CD14-positive monocyte (primary cell): Measurements from ENCODE around the gene UCP2. TPM values are rescaled to one million over a fixed set of nuclear protein-coding genes. Genes with fewer than 3 reads are reported as not detected.

Experiments used
- DNase-seq, 3 donors: peaks; one replicate each; pipeline ENCODE4 v3.0.0-alpha.2; 2011 to 2022
- H2AFZ ChIP-seq: 2 replicates; pipeline ENCODE4 v1.6.0; 2012; ENCODE audit warnings: mild to moderate bottlenecking, low read depth, low read length, inconsistent platforms; ENCODE audit not compliant: insufficient read depth, poor library complexity, severe bottlenecking
- H3K27ac ChIP-seq, 2 donors: 1 replicate in 1 of 2; 2 replicates in 1 of 2; pipeline ENCODE4 v1.5.1; 2012 to 2013; ENCODE audit warnings: low read length in 2 of 2, control low read depth in 1 of 2, inconsistent platforms in 1 of 2, low read depth in 1 of 2, mild to moderate bottlenecking in 1 of 2
- H3K27me3 ChIP-seq, 2 donors: one replicate each; pipeline versions ENCODE4 v1.6.0 to v1.6.1; 2011 to 2013; ENCODE audit warnings: low read length in 2 of 2; ENCODE audit not compliant: control insufficient read depth in 2 of 2, insufficient read depth in 2 of 2
- H3K36me3 ChIP-seq, 2 donors: replicated peaks in 1 of 2; 1 replicate in 1 of 2; 2 replicates in 1 of 2; pipeline versions ENCODE4 v1.5.1 to v1.6.1; 2012 to 2013; ENCODE audit warnings: low read length in 2 of 2, control low read depth in 1 of 2, inconsistent platforms in 1 of 2, mild to moderate bottlenecking in 1 of 2; ENCODE audit not compliant: insufficient read depth in 2 of 2, control insufficient read depth in 1 of 2
- H3K4me1 ChIP-seq, 2 donors: 1 replicate in 1 of 2; 2 replicates in 1 of 2; pipeline versions ENCODE4 v1.5.1 to v1.6.1; 2012 to 2013; ENCODE audit warnings: low read length in 2 of 2, control low read depth in 1 of 2, inconsistent platforms in 1 of 2, mild to moderate bottlenecking in 1 of 2, moderate library complexity in 1 of 2; ENCODE audit not compliant: insufficient read depth in 2 of 2, control insufficient read depth in 1 of 2
- H3K4me2 ChIP-seq: replicated peaks from 2 replicates; pipeline ENCODE3; 2012; ENCODE audit warnings: low read length, moderate library complexity, mild to moderate bottlenecking; ENCODE audit not compliant: poor library complexity, severe bottlenecking; ENCODE audit errors: extremely low read depth
- H3K4me3 ChIP-seq, 3 experiments: fragments of 200-600 bp in 1 of 3; sonication (generic) in 1 of 3; replicated peaks in 1 of 3; 1 replicate in 2 of 3; 2 replicates in 1 of 3; pipeline ENCODE4 v1.5.1; 2011 to 2013; ENCODE audit warnings: low read length in 3 of 3, mild to moderate bottlenecking in 3 of 3, control low read depth in 2 of 3, low read depth in 2 of 3, inconsistent platforms in 1 of 3, moderate library complexity in 1 of 3
- H3K79me2 ChIP-seq: 2 replicates; pipeline ENCODE4 v1.6.0; 2012; ENCODE audit warnings: mild to moderate bottlenecking, control low read depth, inconsistent platforms, low read length, moderate library complexity; ENCODE audit not compliant: insufficient read depth
- H3K9ac ChIP-seq: 2 replicates; pipeline ENCODE4 v1.6.0; 2017; ENCODE audit warnings: low read length, mild to moderate bottlenecking; ENCODE audit not compliant: insufficient read depth, poor library complexity, severe bottlenecking
- H3K9me3 ChIP-seq, 2 donors: replicated peaks in 1 of 2; 1 replicate in 1 of 2; 2 replicates in 1 of 2; pipeline versions ENCODE4 v1.5.1 to v1.6.1; 2012 to 2013; ENCODE audit warnings: low read length in 2 of 2, control low read depth in 1 of 2; ENCODE audit not compliant: control insufficient read depth in 1 of 2, insufficient read depth in 1 of 2
- H4K20me1 ChIP-seq: 2 replicates; pipeline ENCODE4 v1.6.0; 2012; ENCODE audit warnings: mild to moderate bottlenecking, low read length, control low read depth, moderate library complexity; ENCODE audit not compliant: insufficient read depth
- H3K27ac Mint-ChIP-seq, 7 donors: one replicate each; pipeline ENCODE4 v1.8.0; 2020; ENCODE audit warnings: mild to moderate bottlenecking in 7 of 7, mixed read lengths in 7 of 7, moderate library complexity in 6 of 7, inconsistent platforms in 2 of 7
- H3K27me3 Mint-ChIP-seq, 3 donors: one replicate each; pipeline ENCODE4 v1.8.0; 2021 to 2022; ENCODE audit warnings: low read depth in 3 of 3, mild to moderate bottlenecking in 3 of 3, mixed read lengths in 3 of 3, moderate library complexity in 3 of 3, inconsistent platforms in 1 of 3
- H3K36me3 Mint-ChIP-seq, 2 donors: one replicate each; pipeline ENCODE4 v1.8.0; 2020; ENCODE audit warnings: mixed read lengths in 2 of 2, inconsistent platforms in 1 of 2, mild to moderate bottlenecking in 1 of 2
- H3K4me1 Mint-ChIP-seq: one replicate; pipeline ENCODE4 v1.8.0; 2020; ENCODE audit warnings: mild to moderate bottlenecking, mixed read lengths
- H3K4me3 Mint-ChIP-seq, 2 donors: one replicate each; pipeline ENCODE4 v1.8.0; 2020; ENCODE audit warnings: mild to moderate bottlenecking in 2 of 2, mixed read lengths in 2 of 2, moderate library complexity in 1 of 2
- H3K9me3 Mint-ChIP-seq, 7 donors: one replicate each; pipeline ENCODE4 v1.8.0; 2020 to 2022; ENCODE audit warnings: mixed read lengths in 7 of 7, mild to moderate bottlenecking in 6 of 7, moderate library complexity in 6 of 7, inconsistent platforms in 2 of 7
- CTCF ChIP-seq: fragments of 200-600 bp; IDR thresholded peaks from one replicate; pipeline ENCODE4 v1.8.0; 2022; ENCODE audit warnings: antibody characterized with exemption, mild to moderate bottlenecking
- WGBS: methylation state at CpG from one replicate; pipeline ENCODE4 v1.1.5; 2013; ENCODE audit warnings: missing lambda C conversion rate; ENCODE audit not compliant: insufficient coverage; 5-methylcytosine and 5-hydroxymethylcytosine counted together
- intact Hi-C, 2 donors: fragments of 100-400 bp; cut with micrococcal nuclease; formaldehyde crosslinking; loops; one replicate each; pipeline versions ENCODE4 v1.15.0 to v1.15.1; 2023
- polyA plus RNA-seq, 3 donors: library from polyadenylated mRNA; depleted of rRNA in 1 of 3; unstranded in 2 of 3; stranded (reverse) in 1 of 3; fragments of 300-500 nt in 2 of 3; fragments of >200 nt in 1 of 3; fragmentation: Illumina TruSeq in 2 of 3; gene quantifications; 1 replicate in 2 of 3; 2 replicates in 1 of 3; pipeline ENCODE4 v1.2.3, GENCODE V29; 2012 to 2021

UCP2 gene
- polyA plus RNA-seq, 3 donors = 496 to 665 (median 649) TPM

- Mint-ChIP-seq H3K36me3 (peaks cover 9 to 11% of the 10 kb centered on the region in 2 donors), H3K4me3 (peak overlapping the region; percentile 41 to 83), H3K9me3 (peaks cover 0 to 4% (median 0%) of the 10 kb centered on the region in 7 donors), H3K4me1 (peaks cover 26% of the 10 kb centered on the region), H3K27me3 (peaks cover 0 to 2% (median 0%) of the 10 kb centered on the region in 3 donors), H3K27ac (no peak overlapping the region)
- Histone ChIP-seq H3K36me3 (no peaks in the 10 kb centered on the region), H3K4me3 (peak overlapping the region in 1 of 3 experiments; percentile 62), H3K4me2 (peak overlapping the region; percentile 64), H3K27me3 (no peaks in the 10 kb centered on the region), H3K9ac (peak overlapping the region; percentile 28), H3K4me1 (peaks cover 88 to 90% of the 10 kb centered on the region in 2 donors), H2AFZ (no peak overlapping the region), H3K9me3 (no peaks in the 10 kb centered on the region), H3K27ac (peak overlapping the region; percentile 74 to 94), H4K20me1 (no peaks in the 10 kb centered on the region), H3K79me2 (peaks cover 4% of the 10 kb centered on the region)
- no peak for TF ChIP-seq CTCF
- peak; percentile 67 to 78 (median 76) for DNase-seq
- intact Hi-C loops = loop anchor here (2.0 to 5.0 kb wide), 2 partner anchors 40 to 41 kb away; partner anchors contain the start of gene UCP2 (in 2 of the 2)
Measured at GRCh38 chr11:74023276-74023675, 40.6 kb upstream of the UCP2 start.

- WGBS = 0% methylated on average over 1 of the region's 6 CpGs
- Mint-ChIP-seq H3K4me3 (peak overlapping the region in 1 of 2 donors; percentile 83), H3K27me3 (no peaks in the 10 kb centered on the region), H3K4me1 (peaks cover 22% of the 10 kb centered on the region), H3K27ac (no peak overlapping the region), H3K36me3 (peaks cover 3 to 6% of the 10 kb centered on the region in 2 donors), H3K9me3 (peaks cover 0 to 4% (median 0%) of the 10 kb centered on the region in 7 donors)
- peak overlapping the region; percentile 28 for H3K9ac ChIP-seq
- no peaks in the 10 kb centered on the region for H3K36me3 ChIP-seq
- no peaks in the 10 kb centered on the region for H3K27me3 ChIP-seq
- intact Hi-C loops = loop anchor here (2.0 to 5.0 kb wide), 2 partner anchors 40 kb away; partner anchors contain the start of gene UCP2 (in 2 of the 2)
- H3K4me2 ChIP-seq = peak overlapping the region; percentile 64
- H2AFZ ChIP-seq = no peak overlapping the region
- peak overlapping the region in 2 of 3 experiments; percentile 22 to 62 for H3K4me3 ChIP-seq
- DNase-seq = peak; percentile 60 to 84 (median 71)
- peaks cover 95 to 97% of the 10 kb centered on the region in 2 donors for H3K4me1 ChIP-seq
- peak overlapping the region; percentile 74 to 94 for H3K27ac ChIP-seq
- TF ChIP-seq CTCF = no peak
- H4K20me1 ChIP-seq = no peaks in the 10 kb centered on the region
- H3K9me3 ChIP-seq = no peaks in the 10 kb centered on the region
- peaks cover 4% of the 10 kb centered on the region for H3K79me2 ChIP-seq
Measured at GRCh38 chr11:74022546-74022945, 39.9 kb upstream of the UCP2 start.
